Endothelial cell of umbilical vein (primary cell): Measurements from ENCODE around the gene DOCK4. TPM values are rescaled to one million over a fixed set of nuclear protein-coding genes. Genes with fewer than 3 reads are reported as not detected.

Source experiments
- BruUV-seq: library from RNA; stranded (reverse); fragments of 400-500 nt; replicated peaks from 2 replicates; lab custom pipeline; 2021; lab: Mats Ljungman, UMichigan
- CTCF ChIA-PET: fragments of 300-600, 350-600 bp; sonication (Branson Sonifier 250); formaldehyde crosslinking; loops from one replicate; lab custom pipeline; 2021; ENCODE audit warnings: antibody characterized with exemption, inconsistent platforms; lab: Charles Lee
- POLR2A ChIA-PET: fragments of 300-600, 350-600 bp; sonication (Branson Sonifier 250); formaldehyde crosslinking; loops from one replicate; lab custom pipeline; 2021; ENCODE audit warnings: antibody characterized with exemption, inconsistent platforms; lab: Charles Lee
- DNase-seq: peaks from one replicate; pipeline ENCODE4 v3.0.0-alpha.2; 2011; ENCODE audit warnings: low read depth, low spot score
- FAIRE-seq: peaks from 2 replicates; lab custom pipeline; 2011; peaks lifted over from hg19 to GRCh38; lab: Jason Lieb, UNC
- H2AFZ ChIP-seq: 2 replicates; pipeline ENCODE4 v1.6.0; 2012; ENCODE audit warnings: low read depth, low read length, control low read depth, inconsistent platforms
- H3K27ac ChIP-seq: 2 replicates; pipeline ENCODE4 v1.5.1; 2011; ENCODE audit warnings: low read depth, mild to moderate bottlenecking, control low read depth, low read length, moderate library complexity; ENCODE audit not compliant: insufficient read depth
- H3K27me3 ChIP-seq, 2 experiments: 2 replicates each; pipeline versions ENCODE4 v1.6.0 to v1.6.1; 2011; ENCODE audit warnings: low read length in 2 of 2, mixed read lengths in 1 of 2; ENCODE audit not compliant: control insufficient read depth in 2 of 2, insufficient read depth in 2 of 2
- H3K36me3 ChIP-seq, 2 experiments: 2 replicates in 1 of 2; 3 replicates in 1 of 2; pipeline ENCODE4 v1.5.1; 2011; ENCODE audit warnings: low read length in 2 of 2, mild to moderate bottlenecking in 1 of 2, moderate library complexity in 1 of 2; ENCODE audit not compliant: control insufficient read depth in 2 of 2, insufficient read depth in 2 of 2; ENCODE audit errors: extremely low read depth in 1 of 2
- H3K4me1 ChIP-seq: 3 replicates; pipeline ENCODE4 v1.5.1; 2011; ENCODE audit warnings: mild to moderate bottlenecking, low read length; ENCODE audit not compliant: control insufficient read depth, insufficient read depth; ENCODE audit errors: extremely low read depth
- H3K4me2 ChIP-seq: 2 replicates; pipeline ENCODE4 v1.6.1; 2011; ENCODE audit warnings: low read length, control low read depth, mixed read lengths; ENCODE audit not compliant: insufficient read depth
- H3K4me3 ChIP-seq, 3 experiments: fragments of 200-600 bp in 1 of 3; sonication (generic), shearing (Covaris generic) in 1 of 3; replicated peaks in 1 of 3; 2 replicates each; pipeline ENCODE4 v1.5.1; 2011 to 2016; ENCODE audit warnings: control low read depth in 3 of 3, low read length in 3 of 3, mild to moderate bottlenecking in 2 of 3, inconsistent platforms in 1 of 3, low read depth in 1 of 3, moderate library complexity in 1 of 3; ENCODE audit not compliant: insufficient read depth in 1 of 3
- H3K79me2 ChIP-seq: 2 replicates; pipeline ENCODE4 v1.6.0; 2012; ENCODE audit warnings: low read length, inconsistent platforms; ENCODE audit not compliant: control insufficient read depth, insufficient read depth
- H3K9ac ChIP-seq: replicated peaks from 2 replicates; pipeline ENCODE3; 2011; ENCODE audit warnings: low read length, control low read depth; ENCODE audit not compliant: insufficient read depth; ENCODE audit errors: extremely low read depth
- H3K9me1 ChIP-seq: replicated peaks from 3 replicates; pipeline ENCODE4 v1.6.0; 2011; ENCODE audit warnings: mild to moderate bottlenecking, low read length; ENCODE audit not compliant: control insufficient read depth, insufficient read depth; ENCODE audit errors: extremely low read depth
- H3K9me3 ChIP-seq: replicated peaks from 2 replicates; pipeline ENCODE4 v1.5.1; 2012; ENCODE audit warnings: low read length, inconsistent platforms; ENCODE audit not compliant: control insufficient read depth, insufficient read depth
- H4K20me1 ChIP-seq: replicated peaks from 2 replicates; pipeline ENCODE3; 2011; ENCODE audit warnings: mild to moderate bottlenecking, low read length; ENCODE audit not compliant: control insufficient read depth, insufficient read depth; ENCODE audit errors: extremely low read depth
- EZH2 ChIP-seq: IDR thresholded peaks from 2 replicates; pipeline ENCODE4 v1.6.1; 2012; ENCODE audit warnings: borderline replicate concordance, low read depth, mild to moderate bottlenecking, moderate library complexity, low read length, inconsistent platforms; ENCODE audit not compliant: severe bottlenecking
- FOS ChIP-seq: IDR thresholded peaks from 2 replicates; pipeline ENCODE4 v1.6.1; 2011; ENCODE audit warnings: mild to moderate bottlenecking, low read length, moderate library complexity, borderline replicate concordance; ENCODE audit not compliant: insufficient read depth
- GATA2 ChIP-seq: IDR thresholded peaks from 2 replicates; pipeline ENCODE4 v1.7.0; 2011; ENCODE audit warnings: low read depth, mild to moderate bottlenecking, moderate library complexity, mixed read lengths, low read length; ENCODE audit not compliant: insufficient read length, insufficient read depth
- JUN ChIP-seq: IDR thresholded peaks from 2 replicates; pipeline ENCODE4 v1.6.1; 2011; ENCODE audit warnings: borderline replicate concordance, low read depth; ENCODE audit not compliant: insufficient read length, insufficient read depth
- MYC ChIP-seq: IDR thresholded peaks from one replicate; pipeline ENCODE4 v1.6.1; 2011; ENCODE audit warnings: mild to moderate bottlenecking, low read depth, low read length
- POLR2A ChIP-seq: IDR thresholded peaks from 2 replicates; pipeline ENCODE4 v1.6.1; 2012; ENCODE audit warnings: low read depth, mild to moderate bottlenecking, control low read depth, low read length
- POLR2AphosphoS5 ChIP-seq: IDR thresholded peaks from 2 replicates; pipeline ENCODE4 v1.6.1; 2012; ENCODE audit warnings: low read depth, mild to moderate bottlenecking, control low read depth, low read length, moderate library complexity; ENCODE audit not compliant: insufficient read depth
- dilution Hi-C: fragments of 300-500 bp; cut with MboI; formaldehyde crosslinking; loops from one replicate; pipeline ENCODE4 v1.15.0; 2019; ENCODE audit warnings: low sequenced_read_pairs; ENCODE audit not compliant: extremely low pct_ligation_motif_present
- intact Hi-C: fragments of 100-400 bp; cut with micrococcal nuclease; formaldehyde crosslinking; loops from one replicate; pipeline ENCODE4 v1.10.0; 2022
- polyA plus RNA-seq, 4 experiments: library from polyadenylated mRNA; depleted of rRNA in 3 of 4; stranded (reverse) in 3 of 4; unstranded in 1 of 4; fragments of >200 nt; gene quantifications; 2 replicates each; pipeline versions ENCODE4 v1.2.1 to v1.2.3, GENCODE V29; 2011 to 2012; ENCODE audit warnings: missing spikeins in 1 of 4
- total RNA-seq: library from RNA; stranded (reverse); gene quantifications from 2 replicates; pipeline ENCODE4 v1.2.3, GENCODE V29; 2021
- TF ChIP-seq, protein P1 (sequence below), 2 donors: IDR thresholded peaks; 1 replicate in 1 of 2; 2 replicates in 1 of 2; pipeline ENCODE4 v1.5.1; 2011; ENCODE audit warnings: low read length in 2 of 2, mild to moderate bottlenecking in 2 of 2, moderate library complexity in 2 of 2, control low read depth in 1 of 2, inconsistent platforms in 1 of 2, low read depth in 1 of 2; ENCODE audit not compliant: insufficient read depth in 1 of 2; ENCODE audit errors: extremely low read depth in 1 of 2
- TF ChIP-seq, protein P2 (sequence below): IDR thresholded peaks from 2 replicates; pipeline ENCODE4 v1.6.1; 2011; ENCODE audit not compliant: insufficient read depth, insufficient read length

Gene DOCK4
- total and polyA plus RNA-seq, 2 donors (not counting 3 experiments of a cell fraction or from before 2014, with no cell fraction given), result 47.4 to 164 TPM

DNA sequence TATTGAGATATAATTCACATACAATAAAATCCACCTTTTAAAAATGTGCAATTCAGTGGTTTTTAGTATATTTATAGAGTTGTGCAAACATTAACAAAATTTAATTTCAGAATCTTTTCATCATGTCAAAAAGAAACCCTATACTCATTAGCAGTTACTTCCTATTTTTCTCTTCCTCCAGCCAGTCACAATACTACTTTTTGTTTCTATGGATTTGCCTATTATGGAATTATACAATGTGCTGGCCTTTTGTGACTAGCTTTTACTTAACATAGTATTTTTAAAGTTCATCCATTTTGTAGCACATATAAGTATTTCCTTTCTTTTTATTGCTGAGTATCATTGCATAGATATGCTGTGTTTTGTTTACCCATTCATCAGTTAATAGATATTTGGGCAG is 444.0 kb downstream of the DOCK4 start:
- no peaks in the 10 kb centered on the region for H4K20me1 ChIP-seq
- H3K9me1 ChIP-seq, result no peaks in the 10 kb centered on the region
- no peak overlapping the region for H3K4me2 ChIP-seq
- no peak overlapping the region for H3K9ac ChIP-seq
- H3K27me3 ChIP-seq, result no peaks in the 10 kb centered on the region
- H3K36me3 ChIP-seq, result peaks cover 30 to 35% of the 10 kb centered on the region in 2 experiments
- no peak for FAIRE-seq
- dilution Hi-C loops, result loop anchor here (25.0 kb wide), 1 partner anchor 650 kb away; no protein-coding TSS in a partner anchor
- no peak overlapping the region for H2AFZ ChIP-seq
- no TSS peak for BruUV-seq
- H3K27ac ChIP-seq, result no peak overlapping the region
- no peak for DNase-seq
- TF ChIP-seq POLR2A, result no peak
- TF ChIP-seq JUN, result no peak
- no peak for TF ChIP-seq MYC
- TF ChIP-seq EZH2, result no peak
- no peak for TF ChIP-seq POLR2AphosphoS5
- no peak for TF ChIP-seq FOS
- CTCF ChIA-PET, result interaction anchor here (1.2 to 3.1 kb wide), 6 partner anchors 9 to 651 kb away, joined by 4 to 19 read pairs (median 6); no protein-coding TSS in a partner anchor
- intact Hi-C loops, result no loop called here
- no peaks in the 10 kb centered on the region for H3K4me1 ChIP-seq
- no peaks in the 10 kb centered on the region for H3K79me2 ChIP-seq
- no peaks in the 10 kb centered on the region for H3K9me3 ChIP-seq
- POLR2A ChIA-PET, result no interaction called here
- no peak overlapping the region for H3K4me3 ChIP-seq

DNA sequence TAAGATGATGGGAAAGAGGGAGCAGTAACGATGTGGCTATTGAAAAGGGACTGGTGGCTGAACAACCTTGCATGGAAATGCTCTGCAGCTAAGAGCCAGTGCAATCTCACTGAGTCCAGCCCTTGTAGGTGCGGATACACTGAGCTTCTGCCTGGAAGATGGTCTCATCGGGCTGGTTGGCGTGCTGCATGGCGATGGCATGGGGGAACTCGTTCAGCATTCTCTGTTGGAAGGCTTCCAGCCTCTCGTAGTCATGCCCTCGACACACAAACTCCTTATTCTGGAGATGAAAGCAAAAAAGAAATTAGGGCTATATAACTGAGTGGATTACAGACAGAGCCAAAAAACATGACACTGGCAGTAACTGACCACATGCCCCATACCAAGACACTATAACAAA is 446.2 kb downstream of the DOCK4 start:
- ChIA-PET CTCF (interaction anchor here (0.8 kb wide), 1 partner anchor 95 kb away, joined by 3 read pairs; no protein-coding TSS in a partner anchor), POLR2A (no interaction called here)
- BruUV-seq, result no TSS peak
- Histone ChIP-seq H4K20me1 (no peaks in the 10 kb centered on the region), H3K27ac (no peak overlapping the region), H3K4me2 (no peak overlapping the region), H3K9me1 (no peaks in the 10 kb centered on the region), H3K36me3 (peaks cover 29 to 31% of the 10 kb centered on the region in 2 experiments), H2AFZ (no peak overlapping the region), H3K4me3 (no peak overlapping the region), H3K9me3 (no peaks in the 10 kb centered on the region), H3K4me1 (no peaks in the 10 kb centered on the region), H3K79me2 (no peaks in the 10 kb centered on the region), H3K9ac (no peak overlapping the region), H3K27me3 (no peaks in the 10 kb centered on the region)
- intact Hi-C loops (no loop called here), dilution Hi-C loops (loop anchor here (25.0 kb wide), 1 partner anchor 652 kb away; no protein-coding TSS in a partner anchor)
- no peak for TF ChIP-seq MYC
- TF ChIP-seq POLR2A, result no peak
- TF ChIP-seq, protein P1, sequence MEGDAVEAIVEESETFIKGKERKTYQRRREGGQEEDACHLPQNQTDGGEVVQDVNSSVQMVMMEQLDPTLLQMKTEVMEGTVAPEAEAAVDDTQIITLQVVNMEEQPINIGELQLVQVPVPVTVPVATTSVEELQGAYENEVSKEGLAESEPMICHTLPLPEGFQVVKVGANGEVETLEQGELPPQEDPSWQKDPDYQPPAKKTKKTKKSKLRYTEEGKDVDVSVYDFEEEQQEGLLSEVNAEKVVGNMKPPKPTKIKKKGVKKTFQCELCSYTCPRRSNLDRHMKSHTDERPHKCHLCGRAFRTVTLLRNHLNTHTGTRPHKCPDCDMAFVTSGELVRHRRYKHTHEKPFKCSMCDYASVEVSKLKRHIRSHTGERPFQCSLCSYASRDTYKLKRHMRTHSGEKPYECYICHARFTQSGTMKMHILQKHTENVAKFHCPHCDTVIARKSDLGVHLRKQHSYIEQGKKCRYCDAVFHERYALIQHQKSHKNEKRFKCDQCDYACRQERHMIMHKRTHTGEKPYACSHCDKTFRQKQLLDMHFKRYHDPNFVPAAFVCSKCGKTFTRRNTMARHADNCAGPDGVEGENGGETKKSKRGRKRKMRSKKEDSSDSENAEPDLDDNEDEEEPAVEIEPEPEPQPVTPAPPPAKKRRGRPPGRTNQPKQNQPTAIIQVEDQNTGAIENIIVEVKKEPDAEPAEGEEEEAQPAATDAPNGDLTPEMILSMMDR (IDR thresholded peaks at IDR 0.05; ENCODE audit: extremely low read depth in 1 of 2, insufficient read depth in 1 of 2, low read depth in 1 of 2, low read length in 2 of 2), result no peak
- no peak for TF ChIP-seq GATA2
- TF ChIP-seq POLR2AphosphoS5, result no peak
- no peak for TF ChIP-seq EZH2
- TF ChIP-seq, protein P2, sequence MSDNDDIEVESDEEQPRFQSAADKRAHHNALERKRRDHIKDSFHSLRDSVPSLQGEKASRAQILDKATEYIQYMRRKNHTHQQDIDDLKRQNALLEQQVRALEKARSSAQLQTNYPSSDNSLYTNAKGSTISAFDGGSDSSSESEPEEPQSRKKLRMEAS, result no peak
- TF ChIP-seq FOS, result no peak
- TF ChIP-seq JUN, result no peak
- no peak for DNase-seq
- FAIRE-seq, result no peak
